ENCODE data around the gene CSTPP1.

Gene CSTPP1

GRCh38 chr11:46930089-46930488 lies 6.5 kb upstream of the CSTPP1 start:
- no peak overlapping the region for H3K27ac ChIP-seq (ENCODE audit: low read depth, low read length)
- H3K27me3 ChIP-seq (ENCODE audit: control insufficient read depth in 1 of 2, insufficient read depth in 2 of 2, low read length in 2 of 2), result no peaks in the 10 kb centered on the region

GRCh38 chr11:46942172-46942571 lies 5.6 kb downstream of the CSTPP1 start:
- Histone ChIP-seq H3K27me3 (ENCODE audit: control insufficient read depth in 1 of 2, insufficient read depth in 2 of 2, low read length in 2 of 2) (no peaks in the 10 kb centered on the region), H3K9ac (ENCODE audit: low read length) (no peak overlapping the region), H3K27ac (ENCODE audit: low read depth, low read length) (no peak overlapping the region)

More at GRCh38 chr11:46930089-46930488, 6.5 kb upstream of the CSTPP1 start:
- no peak overlapping the region for H3K4me3 ChIP-seq (ENCODE audit: low read depth in 1 of 2, low read length in 2 of 2)
- no peak overlapping the region for H3K9ac ChIP-seq (ENCODE audit: low read length)
- no peaks in the 10 kb centered on the region for H3K4me1 ChIP-seq (ENCODE audit: insufficient read depth, low read length)
- no peaks in the 10 kb centered on the region for H3K9me3 ChIP-seq (ENCODE audit: low read length)
- H3K36me3 ChIP-seq (ENCODE audit: insufficient read depth, low read length), result no peaks in the 10 kb centered on the region

GRCh38 chr11:46944356-46945075 lies 8.0 kb downstream of the CSTPP1 start:
- no peaks in the 10 kb centered on the region for H3K36me3 ChIP-seq (ENCODE audit: insufficient read depth, low read length)
- H3K4me1 ChIP-seq (ENCODE audit: insufficient read depth, low read length), result peaks cover 12% of the 10 kb centered on the region
- no peak overlapping the region for H3K9ac ChIP-seq (ENCODE audit: low read length)
- H3K27me3 ChIP-seq (ENCODE audit: control insufficient read depth in 1 of 2, insufficient read depth in 2 of 2, low read length in 2 of 2), result no peaks in the 10 kb centered on the region
- no peaks in the 10 kb centered on the region for H3K9me3 ChIP-seq (ENCODE audit: low read length)
- H3K27ac ChIP-seq (ENCODE audit: low read depth, low read length), result no peak overlapping the region
- H3K4me3 ChIP-seq (ENCODE audit: low read depth in 1 of 2, low read length in 2 of 2), result no peak overlapping the region

More at GRCh38 chr11:46942172-46942571, 5.6 kb downstream of the CSTPP1 start:
- Histone ChIP-seq H3K9me3 (ENCODE audit: low read length) (no peaks in the 10 kb centered on the region), H3K4me1 (ENCODE audit: insufficient read depth, low read length) (no peaks in the 10 kb centered on the region), H3K4me3 (ENCODE audit: low read depth in 1 of 2, low read length in 2 of 2) (no peak overlapping the region), H3K36me3 (ENCODE audit: insufficient read depth, low read length) (no peaks in the 10 kb centered on the region)

- Histone ChIP-seq H3K4me1 (ENCODE audit: insufficient read depth, low read length) (peaks cover 12% of the 10 kb centered on the region), H3K9ac (ENCODE audit: low read length) (no peak overlapping the region), H3K36me3 (ENCODE audit: insufficient read depth, low read length) (no peaks in the 10 kb centered on the region), H3K9me3 (ENCODE audit: low read length) (no peaks in the 10 kb centered on the region), H3K4me3 (ENCODE audit: low read depth in 1 of 2, low read length in 2 of 2) (no peak overlapping the region), H3K27me3 (ENCODE audit: control insufficient read depth in 1 of 2, insufficient read depth in 2 of 2, low read length in 2 of 2) (no peaks in the 10 kb centered on the region), H3K27ac (ENCODE audit: low read depth, low read length) (no peak overlapping the region)
These were observed 11.0 kb downstream of the CSTPP1 start for GRCh38 chr11:46947399-46948077.

GRCh38 chr11:46948378-46949131 lies 12.0 kb downstream of the CSTPP1 start:
- no peak overlapping the region for H3K4me3 ChIP-seq (ENCODE audit: low read depth in 1 of 2, low read length in 2 of 2)
- no peaks in the 10 kb centered on the region for H3K36me3 ChIP-seq (ENCODE audit: insufficient read depth, low read length)
- H3K9ac ChIP-seq (ENCODE audit: low read length), result no peak overlapping the region
- peaks cover 12% of the 10 kb centered on the region for H3K4me1 ChIP-seq (ENCODE audit: insufficient read depth, low read length)
- H3K27me3 ChIP-seq (ENCODE audit: control insufficient read depth in 1 of 2, insufficient read depth in 2 of 2, low read length in 2 of 2), result no peaks in the 10 kb centered on the region
- no peak overlapping the region for H3K27ac ChIP-seq (ENCODE audit: low read depth, low read length)
- no peaks in the 10 kb centered on the region for H3K9me3 ChIP-seq (ENCODE audit: low read length)

GRCh38 chr11:46949297-46949696 lies 12.7 kb downstream of the CSTPP1 start:
- Histone ChIP-seq H3K36me3 (ENCODE audit: insufficient read depth, low read length) (no peaks in the 10 kb centered on the region), H3K9ac (ENCODE audit: low read length) (no peak overlapping the region), H3K4me1 (ENCODE audit: insufficient read depth, low read length) (peaks cover 12% of the 10 kb centered on the region), H3K27ac (ENCODE audit: low read depth, low read length) (no peak overlapping the region), H3K4me3 (ENCODE audit: low read depth in 1 of 2, low read length in 2 of 2) (no peak overlapping the region), H3K9me3 (ENCODE audit: low read length) (no peaks in the 10 kb centered on the region), H3K27me3 (ENCODE audit: control insufficient read depth in 1 of 2, insufficient read depth in 2 of 2, low read length in 2 of 2) (no peaks in the 10 kb centered on the region)

GRCh38 chr11:46951864-46952263 lies 15.3 kb downstream of the CSTPP1 start:
- H3K27me3 ChIP-seq (ENCODE audit: control insufficient read depth in 1 of 2, insufficient read depth in 2 of 2, low read length in 2 of 2), result no peaks in the 10 kb centered on the region
- H3K4me1 ChIP-seq (ENCODE audit: insufficient read depth, low read length), result peaks cover 12% of the 10 kb centered on the region
- H3K36me3 ChIP-seq (ENCODE audit: insufficient read depth, low read length), result no peaks in the 10 kb centered on the region
- no peak overlapping the region for H3K4me3 ChIP-seq (ENCODE audit: low read depth in 1 of 2, low read length in 2 of 2)
- no peak overlapping the region for H3K9ac ChIP-seq (ENCODE audit: low read length)
- no peak overlapping the region for H3K27ac ChIP-seq (ENCODE audit: low read depth, low read length)
- H3K9me3 ChIP-seq (ENCODE audit: low read length), result no peaks in the 10 kb centered on the region

- H3K4me3 ChIP-seq (ENCODE audit: low read depth in 1 of 2, low read length in 2 of 2), result no peak overlapping the region
- H3K9ac ChIP-seq (ENCODE audit: low read length), result no peak overlapping the region
- H3K27ac ChIP-seq (ENCODE audit: low read depth, low read length), result no peak overlapping the region
- peaks cover 11% of the 10 kb centered on the region for H3K4me1 ChIP-seq (ENCODE audit: insufficient read depth, low read length)
- H3K27me3 ChIP-seq (ENCODE audit: control insufficient read depth in 1 of 2, insufficient read depth in 2 of 2, low read length in 2 of 2), result no peaks in the 10 kb centered on the region
- H3K36me3 ChIP-seq (ENCODE audit: insufficient read depth, low read length), result no peaks in the 10 kb centered on the region
- no peaks in the 10 kb centered on the region for H3K9me3 ChIP-seq (ENCODE audit: low read length)
These were observed 16.0 kb downstream of the CSTPP1 start for GRCh38 chr11:46952553-46952952.

- no peaks in the 10 kb centered on the region for H3K27me3 ChIP-seq (ENCODE audit: control insufficient read depth in 1 of 2, insufficient read depth in 2 of 2, low read length in 2 of 2)
- no peaks in the 10 kb centered on the region for H3K36me3 ChIP-seq (ENCODE audit: insufficient read depth, low read length)
- no peaks in the 10 kb centered on the region for H3K9me3 ChIP-seq (ENCODE audit: low read length)
- H3K27ac ChIP-seq (ENCODE audit: low read depth, low read length), result no peak overlapping the region
- H3K4me3 ChIP-seq (ENCODE audit: low read depth in 1 of 2, low read length in 2 of 2), result no peak overlapping the region
- peaks cover 6% of the 10 kb centered on the region for H3K4me1 ChIP-seq (ENCODE audit: insufficient read depth, low read length)
- H3K9ac ChIP-seq (ENCODE audit: low read length), result no peak overlapping the region
These were observed 16.5 kb downstream of the CSTPP1 start for GRCh38 chr11:46953093-46953492.

- H3K27ac ChIP-seq (ENCODE audit: low read depth, low read length), result no peak overlapping the region
- no peaks in the 10 kb centered on the region for H3K27me3 ChIP-seq (ENCODE audit: control insufficient read depth in 1 of 2, insufficient read depth in 2 of 2, low read length in 2 of 2)
- H3K36me3 ChIP-seq (ENCODE audit: insufficient read depth, low read length), result no peaks in the 10 kb centered on the region
- no peaks in the 10 kb centered on the region for H3K9me3 ChIP-seq (ENCODE audit: low read length)
- no peak overlapping the region for H3K9ac ChIP-seq (ENCODE audit: low read length)
- H3K4me3 ChIP-seq (ENCODE audit: low read depth in 1 of 2, low read length in 2 of 2), result no peak overlapping the region
- H3K4me1 ChIP-seq (ENCODE audit: insufficient read depth, low read length), result no peaks in the 10 kb centered on the region
These were observed 22.2 kb downstream of the CSTPP1 start for GRCh38 chr11:46958777-46959176.

- Histone ChIP-seq H3K36me3 (ENCODE audit: insufficient read depth, low read length) (no peaks in the 10 kb centered on the region), H3K27ac (ENCODE audit: low read depth, low read length) (no peak overlapping the region), H3K4me1 (ENCODE audit: insufficient read depth, low read length) (no peaks in the 10 kb centered on the region), H3K9ac (ENCODE audit: low read length) (no peak overlapping the region), H3K9me3 (ENCODE audit: low read length) (no peaks in the 10 kb centered on the region), H3K4me3 (ENCODE audit: low read depth in 1 of 2, low read length in 2 of 2) (no peak overlapping the region), H3K27me3 (ENCODE audit: control insufficient read depth in 1 of 2, insufficient read depth in 2 of 2, low read length in 2 of 2) (no peaks in the 10 kb centered on the region)
These were observed 24.5 kb downstream of the CSTPP1 start for GRCh38 chr11:46961041-46961440.
